NCI-H748 (cell line): Measurements from ENCODE around the gene GAR1.
"Not testable (repeated sequence)": the region's sequence is repeated elsewhere in the genome, so short reads cannot be mapped to it uniquely, and the experiment has no call there.

Source experiments
- DNase-seq: peaks from one replicate; lab custom pipeline; 2025; ENCODE audit not compliant: unreplicated experiment; lab: John Stamatoyannopoulos, UW

Gene GAR1

GRCh38 chr4:109846395-109847098 lies 31.0 kb downstream of the GAR1 start:
- no peak for DNase-seq

GRCh38 chr4:109847896-109848442 lies 32.4 kb downstream of the GAR1 start, which contains the start of gene LRIT3:
Gene LRIT3 (plus strand): TSS chr4:109848107. CDS start chr4:109848202, 95 bp downstream.
- no peak for DNase-seq

- no peak for DNase-seq
Observed at GRCh38 chr4:109848501-109848900, 32.9 kb downstream of the GAR1 start.

GRCh38 chr4:109850601-109851000 lies 35.0 kb downstream of the GAR1 start:
- DNase-seq, result no peak

DNA sequence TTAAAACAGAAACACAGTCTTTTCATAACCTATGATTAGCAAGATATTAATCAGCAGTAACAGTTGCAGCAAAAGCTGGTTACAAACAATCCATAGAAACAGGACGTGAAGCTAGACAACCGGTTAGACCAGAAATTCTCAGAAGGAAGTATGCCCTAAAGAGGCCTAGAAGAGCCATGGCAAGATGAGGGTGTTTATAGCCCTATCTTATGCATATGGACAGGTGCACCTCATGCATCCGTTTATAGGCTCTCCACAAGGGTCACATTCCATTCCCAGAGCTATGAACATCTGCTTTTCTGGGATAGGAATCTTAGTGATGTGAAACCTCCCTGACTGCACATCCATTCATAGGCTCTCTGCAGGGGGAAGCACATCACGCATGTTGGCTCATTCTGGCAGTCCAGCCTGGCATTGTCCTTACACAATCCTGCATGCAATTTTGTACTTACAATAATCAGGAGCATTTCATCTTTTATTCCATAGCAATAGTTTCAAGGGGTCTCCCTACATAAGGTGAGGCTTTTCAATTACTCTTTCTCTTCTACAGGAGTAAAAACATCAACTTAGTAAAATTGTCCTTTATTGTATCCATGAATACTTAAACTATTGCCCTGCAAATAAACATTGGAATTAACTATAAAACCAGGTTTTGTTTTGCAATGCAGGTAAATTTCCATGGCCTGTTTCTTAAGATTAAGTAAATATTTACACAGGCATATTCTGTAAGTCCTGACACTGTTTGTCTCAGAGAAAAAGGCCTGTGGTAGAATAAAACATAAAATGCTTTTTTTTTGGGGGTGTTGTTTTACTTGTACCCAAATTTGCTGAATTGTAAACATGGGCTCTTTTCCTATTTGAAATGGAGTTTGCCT lies 44.1 kb downstream of the GAR1 start:
- not testable (repeated sequence) for DNase-seq

DNA sequence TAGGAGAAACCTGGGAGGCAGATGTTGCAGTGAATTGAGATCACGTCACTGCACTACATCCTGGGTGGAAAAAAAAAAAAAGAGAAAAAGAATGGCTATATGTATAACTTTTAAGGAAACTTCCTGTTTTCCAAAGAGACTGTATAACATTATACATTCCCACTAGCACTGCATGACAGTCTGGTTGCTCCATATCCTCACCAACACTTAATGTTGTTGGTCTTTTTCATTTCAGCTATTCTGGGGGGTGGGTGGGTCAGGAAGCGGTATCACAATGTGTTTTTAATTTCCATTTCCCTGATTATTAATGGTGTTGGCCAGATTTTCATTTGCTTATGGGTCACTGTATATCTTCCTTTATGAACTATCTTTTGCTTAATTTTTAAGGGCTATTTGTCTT lies 45.7 kb downstream of the GAR1 start:
- DNase-seq, result no peak

DNA sequence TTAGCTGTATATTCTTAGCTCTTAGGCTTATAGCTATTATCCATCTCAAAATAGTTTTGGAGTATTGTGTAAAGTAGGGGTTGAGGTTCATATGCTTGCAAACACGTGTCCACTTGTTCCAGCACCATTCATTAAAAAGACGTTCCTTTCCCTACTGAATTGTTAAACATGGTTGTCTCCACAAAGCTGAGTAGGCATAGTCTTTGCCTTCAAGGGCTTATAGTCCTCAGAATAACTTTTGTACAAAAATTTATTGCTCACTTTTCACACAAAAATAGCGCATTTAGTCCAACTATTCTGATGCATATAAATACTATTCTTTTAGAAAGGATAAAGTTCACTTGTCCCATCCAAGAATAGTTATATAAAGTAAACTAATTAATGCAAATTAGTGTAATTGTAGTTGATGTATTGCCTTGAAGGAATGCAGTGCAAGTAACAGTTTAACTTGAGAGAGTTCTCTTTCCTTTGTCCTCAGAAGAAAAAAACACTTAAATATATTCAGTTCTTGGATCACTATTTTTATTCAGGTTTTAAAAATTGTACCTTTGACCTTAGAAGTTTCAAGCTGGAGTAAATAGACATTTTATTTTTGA lies 46.5 kb downstream of the GAR1 start:
- DNase-seq, result no peak

DNA sequence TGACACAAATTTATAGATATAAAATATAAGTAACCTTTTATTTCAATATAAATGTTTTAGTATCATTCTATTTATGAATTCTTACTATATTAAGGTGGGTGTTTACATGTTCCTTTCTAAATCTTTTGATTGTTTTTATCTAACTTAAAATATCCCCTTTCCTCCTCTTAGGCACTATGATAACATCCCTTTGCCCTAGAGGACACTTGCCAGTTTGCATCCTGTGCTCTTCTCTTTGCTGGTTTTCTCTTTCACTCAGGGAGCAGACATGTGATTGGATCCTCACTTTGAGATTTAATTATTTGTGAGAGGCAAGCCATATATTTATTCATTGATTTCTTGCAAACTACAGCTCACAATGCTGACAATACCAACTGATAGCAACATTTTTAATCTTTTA lies 48.6 kb downstream of the GAR1 start:
- no peak for DNase-seq

DNA sequence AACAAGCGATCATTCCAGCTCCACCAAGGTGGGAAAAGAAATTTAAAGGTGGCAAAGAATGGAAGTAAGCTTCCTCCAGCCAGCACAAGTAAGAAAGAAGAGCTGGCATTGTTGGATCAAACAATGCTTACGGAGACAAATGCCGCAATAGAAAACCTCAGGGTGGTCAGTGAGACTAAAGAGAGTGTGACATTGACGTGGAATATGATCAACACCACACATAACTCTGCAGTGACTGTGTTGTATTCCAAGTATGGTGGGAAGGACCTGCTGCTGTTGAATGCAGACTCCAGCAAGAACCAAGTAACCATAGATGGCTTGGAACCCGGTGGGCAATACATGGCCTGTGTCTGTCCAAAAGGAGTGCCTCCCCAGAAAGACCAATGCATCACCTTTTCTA lies 54.5 kb downstream of the GAR1 start:
- DNase-seq, result no peak

DNA sequence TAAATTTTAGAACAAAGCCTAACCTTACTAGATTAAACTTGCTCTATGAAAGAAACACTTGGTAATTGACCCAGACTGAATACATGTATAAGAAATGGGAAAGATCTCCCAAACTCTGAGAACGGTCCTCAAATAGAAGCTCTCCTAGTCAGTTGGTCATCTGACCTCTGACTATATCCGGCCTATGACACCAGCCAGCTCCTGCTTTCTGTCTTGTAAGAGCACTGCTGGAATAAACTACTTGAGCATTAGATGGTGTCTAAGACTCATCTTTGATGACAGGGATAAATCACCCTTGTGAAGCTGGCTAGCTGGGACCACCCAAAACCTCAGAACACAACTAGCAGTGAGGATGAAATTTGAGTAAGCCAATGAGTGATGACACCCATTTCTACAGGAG lies 56.5 kb downstream of the GAR1 start:
- DNase-seq, result no peak

DNA sequence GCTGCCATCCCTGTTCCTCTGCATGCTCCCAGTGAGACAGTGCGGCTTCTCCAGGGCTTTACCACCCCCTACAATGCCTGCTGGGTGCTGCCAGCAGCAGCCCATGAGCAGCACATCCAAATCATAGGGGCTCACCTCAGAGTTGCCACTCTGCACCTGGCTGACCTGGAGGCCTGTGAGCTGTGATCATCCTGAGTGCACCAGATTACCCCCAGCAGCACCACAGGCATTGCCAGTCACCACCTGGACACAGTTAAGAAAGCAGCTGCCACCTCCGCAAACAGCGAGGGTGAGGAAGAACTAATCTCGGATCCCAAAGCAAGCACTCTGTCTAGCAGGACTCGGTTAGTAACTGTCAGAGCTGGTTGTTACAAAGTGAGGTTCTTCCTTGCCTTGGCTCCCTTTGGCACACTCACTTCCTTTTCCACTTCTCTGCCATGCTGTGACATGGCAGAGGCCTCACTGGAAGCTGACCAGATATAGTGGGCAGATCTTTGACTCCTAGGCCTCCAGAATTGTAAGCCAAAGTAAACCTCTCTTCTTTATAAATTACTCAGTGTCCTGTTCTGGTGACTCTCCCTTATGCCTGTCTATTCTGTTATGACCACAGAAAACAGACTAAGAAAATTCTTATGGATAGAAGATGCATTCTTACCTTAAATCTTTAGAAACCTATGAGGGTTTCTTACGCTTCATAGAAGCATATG lies 57.5 kb downstream of the GAR1 start:
- no peak for DNase-seq

DNA sequence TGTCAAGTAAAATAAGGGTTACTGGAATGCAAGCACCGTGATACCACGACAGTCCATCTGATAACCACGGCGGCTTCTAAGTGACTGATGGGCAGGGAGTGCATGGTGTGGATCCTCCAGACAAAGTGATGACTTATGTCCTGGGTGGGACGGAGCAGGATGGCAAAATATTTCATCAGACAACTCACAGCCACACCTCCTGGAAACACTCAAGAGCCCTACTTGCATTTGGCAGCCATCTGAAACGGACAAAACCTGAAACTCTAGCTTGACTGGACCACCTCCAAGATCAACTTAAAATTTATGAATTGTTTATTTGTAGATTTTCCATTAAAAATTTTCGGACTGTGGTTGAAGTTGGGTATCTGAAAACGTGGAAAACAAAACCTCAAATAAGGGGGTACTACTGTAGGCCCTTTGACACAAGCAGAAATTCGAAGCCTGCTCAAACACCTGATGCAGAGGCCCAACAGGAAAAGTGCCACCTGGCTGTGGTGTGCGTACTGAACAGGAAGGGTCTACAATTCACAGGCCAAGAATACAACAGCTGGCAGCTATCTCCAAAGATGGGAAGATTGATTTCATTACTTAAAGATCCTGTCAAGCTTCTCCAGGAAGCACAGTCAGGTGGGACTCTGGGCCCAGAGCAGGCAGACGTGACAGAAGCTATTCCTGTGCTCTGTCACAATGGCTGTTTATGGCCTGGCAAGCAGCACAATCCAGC lies 58.4 kb downstream of the GAR1 start:
- DNase-seq, result no peak
